Osteocyte (in vitro differentiated cells): Measurements from ENCODE around the gene LYPD1. TPM values are rescaled to one million over a fixed set of nuclear protein-coding genes. Genes with fewer than 3 reads are reported as not detected.

Experiments used
- DNase-seq: peaks from one replicate; pipeline ENCODE4 v3.0.0; 2021; ENCODE audit warnings: mixed read lengths; ENCODE audit not compliant: unreplicated experiment; ENCODE audit errors: extremely low spot score
- H3K27ac Mint-ChIP-seq: one replicate; pipeline ENCODE4 v1.8.0; 2021; ENCODE audit warnings: mild to moderate bottlenecking, mixed read lengths; ENCODE audit not compliant: unreplicated experiment
- H3K27me3 Mint-ChIP-seq: one replicate; pipeline ENCODE4 v1.8.0; 2021; ENCODE audit warnings: mixed read lengths; ENCODE audit not compliant: unreplicated experiment
- H3K36me3 Mint-ChIP-seq: one replicate; pipeline ENCODE4 v1.8.0; 2021; ENCODE audit warnings: mixed read lengths; ENCODE audit not compliant: unreplicated experiment
- H3K4me1 Mint-ChIP-seq: one replicate; pipeline ENCODE4 v1.8.0; 2021; ENCODE audit warnings: mixed read lengths; ENCODE audit not compliant: unreplicated experiment
- H3K4me3 Mint-ChIP-seq: one replicate; pipeline ENCODE4 v1.8.0; 2021; ENCODE audit warnings: mild to moderate bottlenecking, moderate library complexity, mixed read lengths; ENCODE audit not compliant: unreplicated experiment
- H3K9me3 Mint-ChIP-seq: one replicate; pipeline ENCODE4 v1.8.0; 2021; ENCODE audit warnings: mixed read lengths; ENCODE audit not compliant: unreplicated experiment
- total RNA-seq: library from RNA; stranded (reverse); gene quantifications from 2 replicates; pipeline ENCODE4 v1.2.1, GENCODE V29; 2021
- TF ChIP-seq, protein P1 (sequence below): fragments of 200-600 bp; sonication (generic); IDR thresholded peaks from 2 replicates; pipeline ENCODE4 v1.5.0; 2021; ENCODE audit warnings: antibody characterized with exemption, mild to moderate bottlenecking, moderate library complexity

The LYPD1 gene
- total RNA-seq, 1 donor from 2014 or later, result 0.19 TPM

DNA sequence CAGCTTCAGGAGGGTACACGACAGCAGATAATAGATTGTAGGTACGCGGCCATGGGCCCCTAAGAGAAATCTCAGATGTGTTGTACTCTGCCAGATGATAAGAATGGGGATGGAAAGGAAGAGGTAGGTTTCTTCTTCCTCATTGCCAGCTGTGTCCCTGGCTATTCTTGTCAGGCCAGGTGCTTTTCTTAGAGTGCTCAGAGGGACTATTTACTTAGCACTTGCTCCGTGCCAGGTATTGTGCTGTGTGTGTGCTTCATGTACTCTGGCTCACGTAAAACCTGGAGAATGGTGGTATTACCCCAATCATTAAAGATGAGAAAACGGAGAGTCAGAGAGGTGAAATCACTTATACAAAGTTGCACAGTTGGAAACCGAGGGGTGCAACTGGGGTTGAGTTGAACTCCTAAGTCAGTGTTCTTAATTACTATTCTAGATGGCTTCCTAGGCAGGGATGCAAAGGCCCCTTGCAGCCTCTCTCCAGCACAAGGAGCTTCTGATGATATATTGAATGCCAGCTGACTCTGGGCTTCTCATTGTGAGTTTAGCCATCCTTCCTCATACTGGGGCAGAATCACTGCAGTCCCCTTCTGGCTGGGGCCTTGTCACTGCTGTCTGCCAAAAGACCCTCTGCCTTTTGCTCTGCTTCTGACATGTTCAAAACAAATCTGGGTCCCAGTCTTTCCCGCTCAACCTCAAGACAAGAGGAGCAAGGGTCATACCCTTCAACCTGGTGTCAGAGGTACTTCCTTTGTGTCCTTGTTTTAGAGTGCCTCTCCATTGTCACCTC, 60.7 kb downstream of the LYPD1 start:
- H3K27ac Mint-ChIP-seq, result no peak overlapping the region
- no peaks in the 10 kb centered on the region for H3K9me3 Mint-ChIP-seq
- DNase-seq, result peak; percentile 62
- H3K36me3 Mint-ChIP-seq, result no peaks in the 10 kb centered on the region
- no peak overlapping the region for H3K4me3 Mint-ChIP-seq
- H3K4me1 Mint-ChIP-seq, result no peaks in the 10 kb centered on the region
- H3K27me3 Mint-ChIP-seq, result no peaks in the 10 kb centered on the region
- TF ChIP-seq, protein P1, sequence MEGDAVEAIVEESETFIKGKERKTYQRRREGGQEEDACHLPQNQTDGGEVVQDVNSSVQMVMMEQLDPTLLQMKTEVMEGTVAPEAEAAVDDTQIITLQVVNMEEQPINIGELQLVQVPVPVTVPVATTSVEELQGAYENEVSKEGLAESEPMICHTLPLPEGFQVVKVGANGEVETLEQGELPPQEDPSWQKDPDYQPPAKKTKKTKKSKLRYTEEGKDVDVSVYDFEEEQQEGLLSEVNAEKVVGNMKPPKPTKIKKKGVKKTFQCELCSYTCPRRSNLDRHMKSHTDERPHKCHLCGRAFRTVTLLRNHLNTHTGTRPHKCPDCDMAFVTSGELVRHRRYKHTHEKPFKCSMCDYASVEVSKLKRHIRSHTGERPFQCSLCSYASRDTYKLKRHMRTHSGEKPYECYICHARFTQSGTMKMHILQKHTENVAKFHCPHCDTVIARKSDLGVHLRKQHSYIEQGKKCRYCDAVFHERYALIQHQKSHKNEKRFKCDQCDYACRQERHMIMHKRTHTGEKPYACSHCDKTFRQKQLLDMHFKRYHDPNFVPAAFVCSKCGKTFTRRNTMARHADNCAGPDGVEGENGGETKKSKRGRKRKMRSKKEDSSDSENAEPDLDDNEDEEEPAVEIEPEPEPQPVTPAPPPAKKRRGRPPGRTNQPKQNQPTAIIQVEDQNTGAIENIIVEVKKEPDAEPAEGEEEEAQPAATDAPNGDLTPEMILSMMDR, result no peak

DNA sequence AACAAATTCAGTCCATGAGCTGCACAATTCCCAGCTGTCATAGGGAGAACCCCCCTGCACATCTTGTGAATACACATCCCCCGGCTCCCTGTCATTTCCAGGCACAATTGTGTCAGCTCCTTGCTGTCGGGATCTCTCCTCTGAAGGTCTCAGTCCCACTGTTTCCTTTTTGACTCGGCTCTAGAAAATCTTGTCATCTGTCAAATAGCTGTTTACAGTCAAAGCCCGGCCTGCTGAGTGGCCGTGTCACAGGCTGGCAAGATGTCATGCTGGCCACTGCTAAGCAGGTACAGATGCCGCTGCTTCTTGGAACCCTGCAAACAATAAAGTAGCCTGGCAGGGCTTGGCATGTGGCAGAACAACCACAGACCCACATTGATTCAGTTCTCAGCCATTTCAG, 61.7 kb downstream of the LYPD1 start:
- Mint-ChIP-seq H3K27ac (no peak overlapping the region), H3K4me3 (no peak overlapping the region), H3K36me3 (no peaks in the 10 kb centered on the region), H3K4me1 (no peaks in the 10 kb centered on the region), H3K27me3 (no peaks in the 10 kb centered on the region), H3K9me3 (no peaks in the 10 kb centered on the region)
- DNase-seq, result peak; percentile 67
- TF ChIP-seq, protein P1, result no peak

DNA sequence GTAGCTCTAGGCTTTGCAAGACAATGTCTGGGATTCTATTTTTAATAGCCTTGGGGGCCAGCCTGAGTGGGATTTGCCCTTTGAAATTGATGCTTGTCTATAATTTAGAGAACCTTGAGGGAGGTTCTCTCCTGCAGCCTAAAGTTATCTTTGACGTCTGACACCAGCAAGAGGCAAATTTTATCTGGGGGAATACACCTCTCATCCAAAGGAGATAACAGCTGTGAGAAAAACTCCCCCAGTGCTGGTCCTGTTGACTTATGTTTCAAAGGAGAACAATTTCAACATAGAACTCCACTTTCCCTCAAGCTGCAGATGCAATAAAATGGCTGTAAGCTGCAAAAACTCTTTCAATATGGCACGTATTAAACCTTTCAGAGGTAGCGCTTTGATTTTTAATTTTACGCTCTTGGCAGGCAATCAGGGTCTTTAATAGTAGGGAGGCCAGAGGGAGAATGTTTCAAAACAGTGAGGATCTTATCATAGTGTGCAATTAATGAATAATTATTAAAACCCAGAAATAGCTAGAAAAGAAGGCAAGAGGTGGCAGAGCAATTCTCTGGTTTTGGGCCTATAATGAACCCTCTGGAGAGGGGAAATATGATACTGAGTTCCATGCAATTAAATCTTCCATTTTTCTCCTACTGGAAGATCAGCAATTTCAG, 62.4 kb downstream of the LYPD1 start:
- H3K4me3 Mint-ChIP-seq, result no peak overlapping the region
- H3K4me1 Mint-ChIP-seq, result no peaks in the 10 kb centered on the region
- no peak overlapping the region for H3K27ac Mint-ChIP-seq
- TF ChIP-seq, protein P1, result no peak
- H3K27me3 Mint-ChIP-seq, result no peaks in the 10 kb centered on the region
- H3K9me3 Mint-ChIP-seq, result no peaks in the 10 kb centered on the region
- no peaks in the 10 kb centered on the region for H3K36me3 Mint-ChIP-seq
- DNase-seq, result peak; percentile 17

DNA sequence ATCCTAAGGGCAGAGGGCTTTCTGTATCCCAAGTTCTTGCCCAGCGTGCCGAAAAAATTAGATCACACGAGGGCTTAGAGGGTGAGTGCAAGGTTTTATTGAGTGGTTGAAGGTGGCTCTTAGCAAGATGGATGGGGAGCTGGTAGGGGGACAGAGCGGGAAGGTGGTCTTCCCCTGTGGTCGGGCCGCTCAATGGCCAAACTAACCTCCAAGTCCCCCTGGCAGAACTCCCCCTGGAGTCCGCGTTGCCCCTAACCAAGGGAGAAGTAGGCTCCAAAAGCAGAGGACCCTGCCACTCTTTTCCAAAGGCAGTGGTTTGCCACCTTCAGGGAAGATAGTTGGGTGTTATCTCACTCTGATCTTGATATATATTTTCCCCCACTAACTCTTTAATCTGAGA, 63.4 kb downstream of the LYPD1 start:
- no peaks in the 10 kb centered on the region for H3K27me3 Mint-ChIP-seq
- TF ChIP-seq, protein P1, result no peak
- peak; percentile 53 for DNase-seq
- H3K9me3 Mint-ChIP-seq, result no peaks in the 10 kb centered on the region
- no peak overlapping the region for H3K27ac Mint-ChIP-seq
- H3K4me3 Mint-ChIP-seq, result no peak overlapping the region
- H3K4me1 Mint-ChIP-seq, result no peaks in the 10 kb centered on the region
- H3K36me3 Mint-ChIP-seq, result no peaks in the 10 kb centered on the region
